ENCODE measurements around the gene YTHDC2.

GRCh38 chr5:113562828-113563400 lies 49.4 kb downstream of the YTHDC2 start:
- TF ChIP-seq CTCF (IDR thresholded peaks at IDR 0.05) = no peak
- TF ChIP-seq POLR2AphosphoS5 (IDR thresholded peaks at IDR 0.05) = no peak
